Epithelial cell of prostate (primary cell): Measurements from ENCODE around the gene TBATA.
"Not testable (repeated sequence)": the region's sequence is repeated elsewhere in the genome, so short reads cannot be mapped to it uniquely, and the experiment has no call there.

ENCODE experiments used
- DNase-seq: peaks from one replicate; pipeline ENCODE4 v3.0.0-alpha.2; 2011; ENCODE audit warnings: low read depth, low spot score
- H3K27ac ChIP-seq: fragments of 450-650 bp; 2 replicates; pipeline ENCODE4 v1.5.1; 2017; ENCODE audit warnings: mild to moderate bottlenecking

The TBATA gene

GRCh38 chr10:70780370-70780760, 4.8 kb downstream of the TBATA start:
- H3K27ac ChIP-seq = no peak overlapping the region
- no peak for DNase-seq

GRCh38 chr10:70779511-70780369, 5.4 kb downstream of the TBATA start:
- DNase-seq = no peak
- H3K27ac ChIP-seq = no peak overlapping the region

GRCh38 chr10:70779088-70779487, 6.1 kb downstream of the TBATA start:
- H3K27ac ChIP-seq = no peak overlapping the region
- DNase-seq = no peak

GRCh38 chr10:70778267-70778924, 6.8 kb downstream of the TBATA start:
- no peak overlapping the region for H3K27ac ChIP-seq
- no peak for DNase-seq

DNA sequence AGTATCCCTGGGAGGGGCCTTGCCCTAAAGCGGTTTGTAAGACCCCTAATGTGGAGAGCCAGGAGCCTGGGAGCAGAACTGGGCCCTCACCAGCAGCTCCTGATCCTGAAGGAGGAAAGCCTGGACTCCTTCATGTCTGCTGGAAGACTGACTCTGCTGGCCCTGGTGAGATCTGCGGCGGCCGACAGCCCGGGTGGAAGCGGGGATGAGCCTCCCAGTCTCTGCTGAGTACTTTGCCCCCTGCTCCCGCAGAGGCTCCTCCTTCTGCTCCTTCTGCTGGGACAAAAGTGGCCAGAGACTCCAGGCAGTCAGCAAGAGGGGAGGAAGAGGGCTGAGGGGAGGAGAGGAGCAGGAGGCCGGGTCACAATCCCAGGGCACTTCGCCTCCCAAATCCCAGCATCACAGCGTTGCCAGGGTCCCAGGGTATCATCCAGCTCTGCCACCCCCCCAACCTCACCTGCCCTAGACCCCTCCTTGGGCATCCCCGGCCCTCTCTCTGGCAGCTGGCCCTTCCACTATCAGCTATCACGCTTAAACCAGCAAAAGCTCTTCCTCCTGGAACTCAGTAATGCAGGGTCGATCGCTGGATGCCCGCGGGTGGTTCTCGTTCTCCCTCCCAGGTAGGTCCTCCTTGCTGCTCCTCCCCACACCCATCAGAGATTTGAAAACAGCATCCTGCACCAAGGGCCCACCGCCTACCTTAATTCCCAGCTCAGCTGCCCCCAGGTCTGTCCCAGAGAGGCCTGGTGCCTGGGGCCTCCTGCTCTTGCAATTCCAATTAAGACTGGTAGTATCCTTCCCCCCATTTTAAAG, 7.9 kb downstream of the TBATA start:
- no peak for DNase-seq
- no peak overlapping the region for H3K27ac ChIP-seq

GRCh38 chr10:70776455-70777005, 8.6 kb downstream of the TBATA start:
- H3K27ac ChIP-seq = no peak overlapping the region
- no peak for DNase-seq

- DNase-seq = no peak
- no peak overlapping the region for H3K27ac ChIP-seq
Observed at GRCh38 chr10:70775679-70776454, 9.3 kb downstream of the TBATA start.

DNA sequence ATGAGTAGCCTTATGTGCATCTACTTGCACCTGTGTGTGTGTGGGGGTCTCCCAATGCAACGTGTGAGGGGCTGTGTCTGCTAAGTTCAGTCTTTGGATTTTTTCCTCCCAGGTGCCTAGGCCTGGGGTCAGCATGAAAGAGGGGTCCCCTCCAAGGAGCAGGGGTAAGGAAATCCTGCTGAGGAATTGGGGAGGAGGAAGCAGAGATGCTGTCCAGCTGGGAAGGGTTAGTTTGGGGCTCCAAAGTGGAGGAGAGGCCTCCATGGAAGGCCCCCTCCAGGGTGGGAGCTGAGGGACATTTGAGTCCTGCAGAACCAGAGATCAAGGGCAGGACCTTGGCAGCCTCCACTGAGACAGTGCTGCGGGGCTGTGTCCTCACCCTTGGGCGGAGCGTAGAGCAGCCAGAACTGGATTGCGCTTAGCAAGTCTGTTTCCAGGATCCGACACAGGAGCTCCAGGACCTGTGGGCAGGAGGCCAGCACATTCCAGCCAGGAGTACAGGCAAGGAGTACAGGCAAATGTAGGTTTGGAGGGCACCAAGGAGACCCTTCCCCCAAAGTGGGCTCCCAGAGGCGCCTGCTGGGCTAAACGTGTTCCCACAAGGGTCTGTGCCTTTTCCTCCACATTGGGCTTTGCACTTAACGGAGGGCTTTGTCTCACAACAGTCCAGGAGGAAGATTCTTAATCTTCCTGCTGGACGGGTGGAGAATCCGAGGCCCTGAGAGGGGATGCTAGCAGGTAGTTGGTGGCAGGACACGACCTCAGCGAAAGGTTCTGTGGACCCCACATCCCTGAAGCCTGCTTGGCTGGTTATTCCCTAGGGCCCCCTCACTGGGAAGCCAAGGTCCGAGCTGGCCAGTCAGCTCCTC, 10.1 kb downstream of the TBATA start:
- H3K27ac ChIP-seq = no peak overlapping the region
- DNase-seq = no peak

- DNase-seq = no peak
- no peak overlapping the region for H3K27ac ChIP-seq
Observed at GRCh38 chr10:70773965-70774809, 11.0 kb downstream of the TBATA start.

DNA sequence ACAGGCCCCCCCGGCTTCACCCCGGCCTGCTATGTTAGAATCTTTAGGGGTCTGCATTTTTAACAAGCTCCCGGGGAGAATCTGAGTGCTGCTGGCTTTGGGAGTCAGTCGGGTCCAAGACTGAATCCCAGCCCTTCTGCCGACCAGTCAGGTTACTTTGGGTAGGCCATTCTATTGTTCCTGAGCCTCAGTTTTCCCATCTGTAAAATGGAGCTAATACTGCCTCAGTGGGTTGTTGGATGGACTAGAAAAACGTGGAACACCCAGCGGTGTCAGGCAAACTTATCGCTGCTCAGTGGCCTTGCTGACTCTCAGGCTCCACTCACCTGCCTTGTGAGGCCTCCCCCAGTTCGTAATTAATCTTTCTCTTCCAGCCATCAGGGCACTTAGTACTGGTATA, 11.7 kb downstream of the TBATA start:
- H3K27ac ChIP-seq = no peak overlapping the region
- no peak for DNase-seq

DNA sequence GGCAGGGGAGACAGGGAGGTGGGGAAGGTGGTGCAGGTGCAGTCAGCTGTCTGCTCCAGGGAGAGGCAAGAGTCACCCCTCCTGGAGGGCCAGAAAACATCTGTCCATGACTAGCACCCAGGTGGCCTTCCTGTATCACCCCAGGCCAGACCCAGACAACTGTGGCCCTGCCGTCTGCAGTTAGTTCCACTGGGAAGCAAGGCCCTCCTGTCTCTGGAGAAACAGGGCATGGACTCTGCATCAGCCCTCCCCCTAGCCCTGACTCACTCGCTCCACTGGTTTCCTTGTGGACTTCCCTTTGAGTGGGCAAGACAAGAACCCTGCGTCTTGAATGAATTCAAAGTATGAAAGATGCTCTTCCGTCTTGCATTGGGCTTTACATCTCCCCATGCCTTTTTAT, 12.6 kb downstream of the TBATA start:
- no peak for DNase-seq
- no peak overlapping the region for H3K27ac ChIP-seq

DNA sequence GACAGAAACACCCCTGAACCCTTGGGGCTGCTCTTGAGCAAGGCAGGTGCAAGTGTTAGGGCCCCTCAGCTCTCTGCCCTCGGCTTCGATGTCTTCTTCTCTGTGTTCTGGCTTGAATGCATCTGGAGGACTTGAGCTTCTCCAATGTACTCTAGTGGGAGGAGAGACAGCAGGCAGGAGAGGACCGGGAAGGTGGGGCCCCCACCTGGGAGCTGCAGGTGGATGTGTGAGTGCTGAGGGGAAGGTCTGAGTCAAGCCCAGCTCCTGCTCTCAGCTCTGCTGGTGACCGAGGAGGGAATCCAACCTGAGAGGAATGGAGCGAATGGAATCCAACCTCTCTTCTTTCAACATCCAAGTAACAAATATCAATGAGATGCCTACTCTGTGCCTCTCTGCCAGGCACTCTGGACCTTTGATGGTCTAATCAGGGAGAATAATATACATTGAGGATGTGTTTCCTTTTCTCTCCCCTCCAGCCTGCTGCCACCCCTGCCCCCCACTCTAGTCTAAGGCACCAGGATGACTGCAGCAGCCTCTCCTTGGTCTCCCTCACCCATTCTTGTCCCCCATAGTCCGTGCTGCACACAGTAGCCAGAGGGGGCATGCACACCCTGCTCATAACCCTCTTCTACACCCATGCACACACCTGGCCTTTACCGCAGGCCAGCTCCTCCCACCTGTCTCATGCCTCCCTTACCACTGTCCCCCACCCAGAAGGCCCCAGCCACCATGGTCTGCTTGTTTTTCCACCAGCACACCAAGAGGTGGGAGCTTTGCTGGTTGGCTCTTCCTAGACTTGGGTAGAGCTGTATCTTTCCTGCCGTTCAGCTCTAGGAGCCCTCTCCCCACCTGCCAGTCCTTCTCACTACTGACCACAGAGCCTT, 13.6 kb downstream of the TBATA start:
- H3K27ac ChIP-seq = no peak overlapping the region
- no peak for DNase-seq

DNA sequence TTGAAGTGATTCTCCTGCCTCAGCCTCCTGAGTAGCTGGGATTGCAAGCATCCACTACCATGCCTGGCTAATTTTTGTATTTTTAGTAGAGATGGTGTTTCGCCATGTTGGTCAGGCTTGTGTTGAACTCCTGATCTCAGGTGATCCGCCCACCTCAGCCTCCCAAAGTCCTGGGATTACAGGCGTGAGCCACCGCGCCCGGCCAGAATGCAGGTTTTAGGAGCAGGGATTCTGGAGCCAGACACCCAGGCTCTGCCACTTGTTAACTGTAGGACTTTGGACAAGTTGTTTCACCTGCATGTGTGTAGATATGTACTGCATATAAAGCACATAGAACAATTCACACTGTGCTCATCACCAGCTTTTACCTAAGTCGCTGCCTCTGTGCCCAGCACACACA, 14.7 kb downstream of the TBATA start:
- not testable (repeated sequence) for DNase-seq, H3K27ac ChIP-seq

DNA sequence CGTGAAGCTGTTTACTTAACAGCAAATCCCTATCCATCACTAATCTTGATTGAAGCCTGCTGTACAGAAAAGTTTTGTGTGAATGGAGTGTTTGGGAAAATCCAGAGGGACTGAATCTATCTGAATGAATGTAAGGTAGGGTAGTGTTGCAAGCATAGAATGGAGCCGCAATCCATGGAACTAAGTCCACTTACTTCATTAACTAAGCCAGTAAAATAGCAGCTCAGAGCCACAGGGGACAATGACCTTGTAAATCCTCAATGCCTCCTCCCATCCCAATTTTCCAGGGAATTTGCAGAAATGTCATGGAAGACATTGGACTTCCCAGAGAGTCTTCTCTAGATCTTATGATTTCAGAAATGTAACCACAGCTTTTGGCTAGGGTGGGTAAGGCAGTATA, 15.2 kb downstream of the TBATA start:
- H3K27ac ChIP-seq = no peak overlapping the region
- no peak for DNase-seq

GRCh38 chr10:70769121-70769520, 16.1 kb downstream of the TBATA start:
- DNase-seq = no peak
- H3K27ac ChIP-seq = no peak overlapping the region

- not testable (repeated sequence) for H3K27ac ChIP-seq
Observed at GRCh38 chr10:70768026-70768685, 17.0 kb downstream of the TBATA start.

More at GRCh38 chr10:70768026-70768685, 17.0 kb downstream of the TBATA start:
- DNase-seq = not testable (repeated sequence)
